ENCODE data around the gene SLAMF9.

Gene SLAMF9

DNA sequence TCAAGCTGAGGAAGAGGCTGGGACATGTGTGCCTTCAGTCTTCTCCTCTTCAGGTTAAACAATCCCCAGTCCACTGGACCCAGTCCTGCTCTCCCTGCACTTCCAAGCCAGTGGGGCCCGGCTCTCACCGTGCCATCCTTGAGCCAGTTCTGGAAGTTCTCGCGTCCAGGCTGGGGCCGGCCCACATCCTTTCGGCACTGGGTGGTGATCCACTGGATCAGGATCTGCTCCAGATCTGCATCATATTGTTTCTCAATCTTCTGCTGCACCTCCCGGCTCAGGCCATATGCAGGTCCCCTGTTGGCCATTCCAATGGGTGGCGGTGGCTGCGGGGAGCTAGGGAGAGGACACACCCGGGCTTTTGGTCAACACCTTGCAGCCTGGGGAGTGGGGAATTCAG is 33.8 kb downstream of the SLAMF9 start:
- H2AFZ ChIP-seq (ENCODE audit: low read length), result no peak overlapping the region
- H3K4me3 ChIP-seq (ENCODE audit: low read length, poor library complexity, severe bottlenecking), result peak overlapping the region; percentile 30
- H4K20me1 ChIP-seq (ENCODE audit: insufficient read depth, low read length, poor library complexity, severe bottlenecking), result peaks cover 70% of the 10 kb centered on the region
- H3K4me1 ChIP-seq (ENCODE audit: insufficient read depth, low read length, poor library complexity, severe bottlenecking), result peaks cover 66% of the 10 kb centered on the region
- H3K9me3 ChIP-seq (ENCODE audit: insufficient read depth, low read depth, low read length), result no peaks in the 10 kb centered on the region
- peaks cover 78% of the 10 kb centered on the region for H3K79me2 ChIP-seq (ENCODE audit: insufficient read depth, low read length)
- TF ChIP-seq, protein P1, sequence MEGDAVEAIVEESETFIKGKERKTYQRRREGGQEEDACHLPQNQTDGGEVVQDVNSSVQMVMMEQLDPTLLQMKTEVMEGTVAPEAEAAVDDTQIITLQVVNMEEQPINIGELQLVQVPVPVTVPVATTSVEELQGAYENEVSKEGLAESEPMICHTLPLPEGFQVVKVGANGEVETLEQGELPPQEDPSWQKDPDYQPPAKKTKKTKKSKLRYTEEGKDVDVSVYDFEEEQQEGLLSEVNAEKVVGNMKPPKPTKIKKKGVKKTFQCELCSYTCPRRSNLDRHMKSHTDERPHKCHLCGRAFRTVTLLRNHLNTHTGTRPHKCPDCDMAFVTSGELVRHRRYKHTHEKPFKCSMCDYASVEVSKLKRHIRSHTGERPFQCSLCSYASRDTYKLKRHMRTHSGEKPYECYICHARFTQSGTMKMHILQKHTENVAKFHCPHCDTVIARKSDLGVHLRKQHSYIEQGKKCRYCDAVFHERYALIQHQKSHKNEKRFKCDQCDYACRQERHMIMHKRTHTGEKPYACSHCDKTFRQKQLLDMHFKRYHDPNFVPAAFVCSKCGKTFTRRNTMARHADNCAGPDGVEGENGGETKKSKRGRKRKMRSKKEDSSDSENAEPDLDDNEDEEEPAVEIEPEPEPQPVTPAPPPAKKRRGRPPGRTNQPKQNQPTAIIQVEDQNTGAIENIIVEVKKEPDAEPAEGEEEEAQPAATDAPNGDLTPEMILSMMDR (conservative IDR thresholded peaks at IDR 0.05; ENCODE audit: low read length), result no peak
- no peaks in the 10 kb centered on the region for H3F3A ChIP-seq (ENCODE audit: low read depth)
- peaks cover 8% of the 10 kb centered on the region for H3K27me3 ChIP-seq (ENCODE audit: insufficient read depth, low read length, poor library complexity, severe bottlenecking)
- H3K36me3 ChIP-seq (ENCODE audit: insufficient read depth, low read length), result peaks cover 55% of the 10 kb centered on the region
- no peaks in the 10 kb centered on the region for H3K9me2 ChIP-seq (replicated peaks; ENCODE audit: low read depth, low read length)
- H3K4me2 ChIP-seq (ENCODE audit: low read depth, low read length, poor library complexity, severe bottlenecking), result peak overlapping the region; percentile 99
- peak overlapping the region; percentile 18 for H3K9ac ChIP-seq (ENCODE audit: low read depth, low read length, poor library complexity, severe bottlenecking)

DNA sequence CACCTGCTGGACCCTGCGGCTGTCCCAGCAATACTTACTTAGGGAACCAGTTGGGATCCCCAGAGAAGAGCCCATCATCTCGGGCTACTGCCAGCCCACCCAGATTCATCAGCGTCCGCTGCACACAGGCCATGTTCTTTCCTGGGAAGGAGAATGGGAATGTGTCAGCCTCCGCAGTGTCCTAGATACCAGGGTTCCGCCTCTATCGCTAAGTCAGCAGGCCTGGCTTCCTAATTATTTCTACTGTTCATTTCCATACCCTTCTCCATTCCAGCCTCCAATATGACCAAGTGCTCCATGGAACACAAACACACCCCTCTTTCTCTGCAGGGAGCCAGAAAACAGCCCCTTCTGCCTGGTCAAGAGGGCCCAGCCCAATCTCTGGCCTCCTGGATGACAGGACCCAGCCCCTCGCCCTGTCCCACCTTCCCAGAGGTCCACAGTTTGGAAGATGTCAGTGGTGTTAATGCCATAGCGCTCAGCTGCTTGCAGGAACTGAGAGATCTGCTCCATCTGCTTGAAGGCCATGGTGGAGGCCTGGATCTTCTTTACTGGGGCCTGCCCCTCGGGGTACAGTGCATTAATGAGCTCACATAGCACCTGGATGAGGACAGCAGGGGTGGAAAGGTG is 34.7 kb downstream of the SLAMF9 start:
- Histone ChIP-seq H3K27me3 (ENCODE audit: insufficient read depth, low read length, poor library complexity, severe bottlenecking) (no peaks in the 10 kb centered on the region), H3K4me3 (ENCODE audit: low read length, poor library complexity, severe bottlenecking) (no peak overlapping the region), H3K79me2 (ENCODE audit: insufficient read depth, low read length) (peaks cover 69% of the 10 kb centered on the region), H4K20me1 (ENCODE audit: insufficient read depth, low read length, poor library complexity, severe bottlenecking) (peaks cover 61% of the 10 kb centered on the region), H3K9ac (ENCODE audit: low read depth, low read length, poor library complexity, severe bottlenecking) (no peak overlapping the region), H3K9me2 (replicated peaks; ENCODE audit: low read depth, low read length) (no peaks in the 10 kb centered on the region), H3K36me3 (ENCODE audit: insufficient read depth, low read length) (peaks cover 60% of the 10 kb centered on the region), H3F3A (ENCODE audit: low read depth) (no peaks in the 10 kb centered on the region), H3K4me1 (ENCODE audit: insufficient read depth, low read length, poor library complexity, severe bottlenecking) (peaks cover 71% of the 10 kb centered on the region), H2AFZ (ENCODE audit: low read length) (no peak overlapping the region), H3K4me2 (ENCODE audit: low read depth, low read length, poor library complexity, severe bottlenecking) (peak overlapping the region; percentile 99), H3K9me3 (ENCODE audit: insufficient read depth, low read depth, low read length) (no peaks in the 10 kb centered on the region)
- TF ChIP-seq EZH2phosphoT487 (IDR thresholded peaks at IDR 0.05; ENCODE audit: borderline replicate concordance), result no peak

- H3K79me2 ChIP-seq (ENCODE audit: insufficient read depth, low read length), result peaks cover 67% of the 10 kb centered on the region
- H3K4me2 ChIP-seq (ENCODE audit: low read depth, low read length, poor library complexity, severe bottlenecking), result peak overlapping the region; percentile 99
- H3K36me3 ChIP-seq (ENCODE audit: insufficient read depth, low read length), result peaks cover 61% of the 10 kb centered on the region
- H3F3A ChIP-seq (ENCODE audit: low read depth), result no peaks in the 10 kb centered on the region
- peaks cover 54% of the 10 kb centered on the region for H4K20me1 ChIP-seq (ENCODE audit: insufficient read depth, low read length, poor library complexity, severe bottlenecking)
- peaks cover 78% of the 10 kb centered on the region for H3K4me1 ChIP-seq (ENCODE audit: insufficient read depth, low read length, poor library complexity, severe bottlenecking)
- H3K9me3 ChIP-seq (ENCODE audit: insufficient read depth, low read depth, low read length), result no peaks in the 10 kb centered on the region
- no peak overlapping the region for H2AFZ ChIP-seq (ENCODE audit: low read length)
- no peak overlapping the region for H3K4me3 ChIP-seq (ENCODE audit: low read length, poor library complexity, severe bottlenecking)
- H3K9me2 ChIP-seq (replicated peaks; ENCODE audit: low read depth, low read length), result no peaks in the 10 kb centered on the region
- H3K27me3 ChIP-seq (ENCODE audit: insufficient read depth, low read length, poor library complexity, severe bottlenecking), result no peaks in the 10 kb centered on the region
- no peak overlapping the region for H3K9ac ChIP-seq (ENCODE audit: low read depth, low read length, poor library complexity, severe bottlenecking)
- no peak for TF ChIP-seq EZH2phosphoT487 (IDR thresholded peaks at IDR 0.05; ENCODE audit: borderline replicate concordance)
These were observed 35.5 kb downstream of the SLAMF9 start for GRCh38 chr1:159918352-159919200.

DNA sequence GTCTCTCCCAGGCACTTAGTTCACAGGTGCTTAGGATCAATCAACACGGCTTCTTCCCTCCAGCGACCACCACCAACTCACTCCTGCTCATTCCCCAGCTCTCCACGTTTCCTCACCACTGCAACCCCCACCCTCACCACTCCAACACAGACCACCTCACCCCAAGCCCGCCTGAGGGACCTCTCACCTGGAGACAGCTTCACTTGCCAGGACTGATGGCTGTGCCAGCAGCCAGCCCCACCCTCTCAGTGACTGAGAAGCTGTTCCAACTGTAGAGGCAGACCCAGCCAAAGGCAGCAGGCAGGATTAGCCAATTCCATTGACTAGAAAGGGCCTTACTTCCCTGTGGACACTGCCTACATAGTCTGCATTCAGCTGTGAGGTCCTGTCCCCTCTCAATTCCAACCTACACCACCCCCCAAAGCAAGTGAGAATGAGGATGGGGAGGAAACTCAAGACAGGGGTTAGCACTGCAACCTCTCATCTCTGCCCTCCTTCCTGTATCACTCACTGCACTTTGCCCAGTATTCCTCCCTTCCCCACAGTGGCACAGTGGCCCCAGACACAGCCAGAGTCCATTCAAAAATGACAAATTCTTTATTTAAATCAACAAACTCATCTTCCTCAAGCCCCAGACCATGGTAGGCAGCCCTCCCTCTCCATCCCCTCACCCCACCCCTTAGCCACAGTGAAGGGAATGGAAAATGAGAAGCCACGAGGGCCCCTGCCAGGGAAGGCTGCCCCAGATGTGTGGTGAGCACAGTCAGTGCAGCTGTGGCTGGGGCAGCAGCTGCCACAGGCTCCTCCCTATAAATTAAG is 36.3 kb downstream of the SLAMF9 start:
- H3K4me2 ChIP-seq (ENCODE audit: low read depth, low read length, poor library complexity, severe bottlenecking), result peak overlapping the region; percentile 99
- no peaks in the 10 kb centered on the region for H3F3A ChIP-seq (ENCODE audit: low read depth)
- H3K79me2 ChIP-seq (ENCODE audit: insufficient read depth, low read length), result peaks cover 65% of the 10 kb centered on the region
- H4K20me1 ChIP-seq (ENCODE audit: insufficient read depth, low read length, poor library complexity, severe bottlenecking), result peaks cover 45% of the 10 kb centered on the region
- no peaks in the 10 kb centered on the region for H3K9me3 ChIP-seq (ENCODE audit: insufficient read depth, low read depth, low read length)
- no peaks in the 10 kb centered on the region for H3K27me3 ChIP-seq (ENCODE audit: insufficient read depth, low read length, poor library complexity, severe bottlenecking)
- H2AFZ ChIP-seq (ENCODE audit: low read length), result no peak overlapping the region
- no peak for TF ChIP-seq EZH2phosphoT487 (IDR thresholded peaks at IDR 0.05; ENCODE audit: borderline replicate concordance)
- TF ChIP-seq, protein P1 (conservative IDR thresholded peaks at IDR 0.05; ENCODE audit: low read length), result no peak
- no peak overlapping the region for H3K9ac ChIP-seq (ENCODE audit: low read depth, low read length, poor library complexity, severe bottlenecking)
- H3K36me3 ChIP-seq (ENCODE audit: insufficient read depth, low read length), result peaks cover 61% of the 10 kb centered on the region
- no peak overlapping the region for H3K4me3 ChIP-seq (ENCODE audit: low read length, poor library complexity, severe bottlenecking)
- H3K9me2 ChIP-seq (replicated peaks; ENCODE audit: low read depth, low read length), result no peaks in the 10 kb centered on the region
- H3K4me1 ChIP-seq (ENCODE audit: insufficient read depth, low read length, poor library complexity, severe bottlenecking), result peaks cover 79% of the 10 kb centered on the region
